Measurements from ENCODE around the gene SLC16A7.

DNA sequence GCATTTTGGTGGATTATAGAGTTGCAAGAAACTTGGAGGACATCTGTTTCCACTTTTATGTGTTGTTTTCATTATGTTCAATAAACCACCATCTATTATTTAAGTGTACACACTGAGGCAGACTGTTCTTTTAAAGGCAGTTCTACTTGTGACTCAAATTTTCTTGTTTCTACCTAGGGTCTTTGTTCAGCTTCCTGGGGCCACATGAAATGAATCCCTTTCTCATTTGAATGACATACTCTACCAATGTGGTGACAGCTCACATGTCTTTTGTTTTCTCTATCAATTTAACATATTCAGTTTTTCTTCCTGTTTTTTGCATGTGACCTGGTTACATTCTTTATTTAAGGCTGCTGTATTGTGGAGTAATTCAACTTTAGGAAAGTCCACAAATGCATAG lies 7.9 kb downstream of the SLC16A7 start:
- TF ChIP-seq TARDBP (IDR thresholded peaks at IDR 0.05): no peak
- TF ChIP-seq FOXA1 (IDR thresholded peaks at IDR 0.05): no peak
- no peak for TF ChIP-seq SUZ12 (IDR thresholded peaks at IDR 0.05)
- TF ChIP-seq SP1 (IDR thresholded peaks at IDR 0.05): no peak
- no peak for TF ChIP-seq BHLHE40 (IDR thresholded peaks at IDR 0.05; ENCODE audit: borderline replicate concordance)

Measured in HEK293T (cell line).